ENCODE data around the gene ZMYM5. TPM values are rescaled to one million over a fixed set of nuclear protein-coding genes. Genes with fewer than 3 reads are reported as not detected.
A peak's percentile ranks its signal among the peaks of the same experiment; 100 is the strongest.
"Not testable (repeated sequence)": the region's sequence is repeated elsewhere in the genome, so short reads cannot be mapped to it uniquely, and the experiment has no call there.

Gene ZMYM5
- polyA plus RNA-seq (2013): 49.2 TPM

GRCh38 chr13:19863323-19864023, at the start of gene ZMYM5:
Gene ZMYM5 (minus strand): TSS chr13:19863649. CDS start chr13:19852180, 11,469 bp downstream.
- peak within 1 kb of the TSS; percentile 86 to 95 for H3K27ac ChIP-seq (ENCODE audit: insufficient read depth in 1 of 2, low read depth in 1 of 2, low read length in 2 of 2, poor library complexity in 1 of 2, severe bottlenecking in 2 of 2)
- peaks cover 0 to 7% (median under 1%) of the 10 kb centered on the region in 4 experiments for H3K36me3 ChIP-seq (ENCODE audit: control insufficient read depth in 4 of 4, insufficient read depth in 4 of 4, low read length in 3 of 4)
- POLR2A ChIA-PET: interaction anchor here (0.5 to 1.7 kb wide), 5 partner anchors 13 to 142 kb away, joined by 3 to 6 read pairs (median 3); partner anchors contain the start of gene PSPC1
- H3K4me1 ChIP-seq (ENCODE audit: control extremely low read depth in 1 of 4, control insufficient read depth in 4 of 4, insufficient read depth in 4 of 4, low read length in 3 of 4): peaks cover 11 to 31% (median 24%) of the 10 kb centered on the region in 4 experiments
- under 1% methylated on average over 74 of the region's 79 CpGs for WGBS (ENCODE audit: insufficient coverage)
- CTCF ChIA-PET: interaction anchor here (0.9 to 1.3 kb wide), 3 partner anchors 11 to 122 kb away, joined by 3 to 4 read pairs (median 3); no protein-coding TSS in a partner anchor
- no peaks in the 10 kb centered on the region for H3K27me3 ChIP-seq (replicated peaks in 2 of 5; ENCODE audit: control insufficient read depth in 4 of 5, insufficient read depth in 5 of 5, low read length in 4 of 5)
- H3K4me3 ChIP-seq (ENCODE audit: control insufficient read depth in 1 of 7, extremely low read depth in 1 of 7, insufficient read depth in 4 of 7, low read depth in 2 of 7, low read length in 6 of 7): peak within 1 kb of the TSS; percentile 70 to 97 (median 85)
- DNase-seq: peak; percentile 99 to 100 (median 100)
- no peaks in the 10 kb centered on the region for H3K9me3 ChIP-seq (ENCODE audit: control extremely low read depth in 1 of 5, control insufficient read depth in 4 of 5, insufficient read depth in 2 of 5, low read depth in 1 of 5, low read length in 4 of 5)

- CTCF ChIA-PET: interaction anchor here (0.6 kb wide), 2 partner anchors 21 to 1728 kb away, joined by 3 to 4 read pairs; no protein-coding TSS in a partner anchor
- DNase-seq: no peak
- H3K4me3 ChIP-seq (ENCODE audit: control insufficient read depth in 1 of 7, extremely low read depth in 1 of 7, insufficient read depth in 4 of 7, low read depth in 2 of 7, low read length in 6 of 7): no peak overlapping the region
- no peaks in the 10 kb centered on the region for H3K4me1 ChIP-seq (ENCODE audit: control extremely low read depth in 1 of 4, control insufficient read depth in 4 of 4, insufficient read depth in 4 of 4, low read length in 3 of 4)
- H3K36me3 ChIP-seq (ENCODE audit: control insufficient read depth in 4 of 4, insufficient read depth in 4 of 4, low read length in 3 of 4): no peaks in the 10 kb centered on the region
- POLR2A ChIA-PET: no interaction called here
- H3K27me3 ChIP-seq (replicated peaks in 2 of 5; ENCODE audit: control insufficient read depth in 4 of 5, insufficient read depth in 5 of 5, low read length in 4 of 5): no peaks in the 10 kb centered on the region
- WGBS (ENCODE audit: insufficient coverage): 75% methylated on average over 4 of the region's 9 CpGs
- H3K27ac ChIP-seq (ENCODE audit: insufficient read depth in 1 of 2, low read depth in 1 of 2, low read length in 2 of 2, poor library complexity in 1 of 2, severe bottlenecking in 2 of 2): no peak overlapping the region
- no peaks in the 10 kb centered on the region for H3K9me3 ChIP-seq (ENCODE audit: control extremely low read depth in 1 of 5, control insufficient read depth in 4 of 5, insufficient read depth in 2 of 5, low read depth in 1 of 5, low read length in 4 of 5)
Observed at GRCh38 chr13:19910336-19911072, 47.1 kb upstream of the ZMYM5 start.

- Histone ChIP-seq H3K36me3 (ENCODE audit: control insufficient read depth in 4 of 4, insufficient read depth in 4 of 4, low read length in 3 of 4) (no peaks in the 10 kb centered on the region), H3K4me3 (ENCODE audit: control insufficient read depth in 1 of 7, extremely low read depth in 1 of 7, insufficient read depth in 4 of 7, low read depth in 2 of 7, low read length in 6 of 7) (no peak overlapping the region), H3K9me3 (ENCODE audit: control extremely low read depth in 1 of 5, control insufficient read depth in 4 of 5, insufficient read depth in 2 of 5, low read depth in 1 of 5, low read length in 4 of 5) (no peaks in the 10 kb centered on the region), H3K27ac (ENCODE audit: insufficient read depth in 1 of 2, low read depth in 1 of 2, low read length in 2 of 2, poor library complexity in 1 of 2, severe bottlenecking in 2 of 2) (no peak overlapping the region), H3K4me1 (ENCODE audit: control extremely low read depth in 1 of 4, control insufficient read depth in 4 of 4, insufficient read depth in 4 of 4, low read length in 3 of 4) (no peaks in the 10 kb centered on the region), H3K27me3 (replicated peaks in 2 of 5; ENCODE audit: control insufficient read depth in 4 of 5, insufficient read depth in 5 of 5, low read length in 4 of 5) (no peaks in the 10 kb centered on the region)
- WGBS (ENCODE audit: insufficient coverage): no CpG with 5 or more reads among the region's 1 CpG
- DNase-seq: no peak
- POLR2A ChIA-PET: no interaction called here
- CTCF ChIA-PET: no interaction called here
Observed at GRCh38 chr13:19908350-19908986, 45.0 kb upstream of the ZMYM5 start.

GRCh38 chr13:19905487-19906195, 42.2 kb upstream of the ZMYM5 start:
- DNase-seq; H3K27ac ChIP-seq (ENCODE audit: insufficient read depth in 1 of 2, low read depth in 1 of 2, low read length in 2 of 2, poor library complexity in 1 of 2, severe bottlenecking in 2 of 2); H3K4me3 ChIP-seq (ENCODE audit: control insufficient read depth in 1 of 7, extremely low read depth in 1 of 7, insufficient read depth in 4 of 7, low read depth in 2 of 7, low read length in 6 of 7); H3K27me3 ChIP-seq (replicated peaks in 2 of 5; ENCODE audit: control insufficient read depth in 4 of 5, insufficient read depth in 5 of 5, low read length in 4 of 5); H3K36me3 ChIP-seq (ENCODE audit: control insufficient read depth in 4 of 4, insufficient read depth in 4 of 4, low read length in 3 of 4); H3K4me1 ChIP-seq (ENCODE audit: control extremely low read depth in 1 of 4, control insufficient read depth in 4 of 4, insufficient read depth in 4 of 4, low read length in 3 of 4); POLR2A ChIA-PET; H3K9me3 ChIP-seq (ENCODE audit: control extremely low read depth in 1 of 5, control insufficient read depth in 4 of 5, insufficient read depth in 2 of 5, low read depth in 1 of 5, low read length in 4 of 5): not testable (repeated sequence)
- 71% methylated on average over 4 of the region's 9 CpGs for WGBS (ENCODE audit: insufficient coverage)
- CTCF ChIA-PET: interaction anchor here (1.0 kb wide), 1 partner anchor 10 kb away, joined by 3 read pairs; no protein-coding TSS in a partner anchor

GRCh38 chr13:19890030-19890429, 26.6 kb upstream of the ZMYM5 start:
- H3K36me3 ChIP-seq (ENCODE audit: control insufficient read depth in 4 of 4, insufficient read depth in 4 of 4, low read length in 3 of 4): no peaks in the 10 kb centered on the region
- ChIA-PET CTCF (interaction anchor here (0.6 kb wide), 1 partner anchor 640 kb away, joined by 3 read pairs; no protein-coding TSS in a partner anchor), POLR2A (no interaction called here)
- no peak overlapping the region for H3K27ac ChIP-seq (ENCODE audit: insufficient read depth in 1 of 2, low read depth in 1 of 2, low read length in 2 of 2, poor library complexity in 1 of 2, severe bottlenecking in 2 of 2)
- H3K9me3 ChIP-seq (ENCODE audit: control extremely low read depth in 1 of 5, control insufficient read depth in 4 of 5, insufficient read depth in 2 of 5, low read depth in 1 of 5, low read length in 4 of 5): no peaks in the 10 kb centered on the region
- no peak for DNase-seq
- no peaks in the 10 kb centered on the region for H3K4me1 ChIP-seq (ENCODE audit: control extremely low read depth in 1 of 4, control insufficient read depth in 4 of 4, insufficient read depth in 4 of 4, low read length in 3 of 4)
- 92% methylated on average over 5 of the region's 6 CpGs for WGBS (ENCODE audit: insufficient coverage)
- H3K4me3 ChIP-seq (ENCODE audit: control insufficient read depth in 1 of 7, extremely low read depth in 1 of 7, insufficient read depth in 4 of 7, low read depth in 2 of 7, low read length in 6 of 7): no peak overlapping the region
- no peaks in the 10 kb centered on the region for H3K27me3 ChIP-seq (replicated peaks in 2 of 5; ENCODE audit: control insufficient read depth in 4 of 5, insufficient read depth in 5 of 5, low read length in 4 of 5)

GRCh38 chr13:19888799-19889198, 25.4 kb upstream of the ZMYM5 start:
- CTCF ChIA-PET: interaction anchor here (1.2 to 1.6 kb wide), 2 partner anchors 9 to 13 kb away, joined by 3 to 4 read pairs; no protein-coding TSS in a partner anchor
- H3K4me3 ChIP-seq (ENCODE audit: control insufficient read depth in 1 of 7, extremely low read depth in 1 of 7, insufficient read depth in 4 of 7, low read depth in 2 of 7, low read length in 6 of 7): no peak overlapping the region
- no CpG with 5 or more reads among the region's 4 CpGs for WGBS (ENCODE audit: insufficient coverage)
- H3K27ac ChIP-seq (ENCODE audit: insufficient read depth in 1 of 2, low read depth in 1 of 2, low read length in 2 of 2, poor library complexity in 1 of 2, severe bottlenecking in 2 of 2): no peak overlapping the region
- H3K27me3 ChIP-seq (replicated peaks in 2 of 5; ENCODE audit: control insufficient read depth in 4 of 5, insufficient read depth in 5 of 5, low read length in 4 of 5): no peaks in the 10 kb centered on the region
- H3K9me3 ChIP-seq (ENCODE audit: control extremely low read depth in 1 of 5, control insufficient read depth in 4 of 5, insufficient read depth in 2 of 5, low read depth in 1 of 5, low read length in 4 of 5): no peaks in the 10 kb centered on the region
- no peaks in the 10 kb centered on the region for H3K36me3 ChIP-seq (ENCODE audit: control insufficient read depth in 4 of 4, insufficient read depth in 4 of 4, low read length in 3 of 4)
- POLR2A ChIA-PET: no interaction called here
- peak; percentile 14 to 44 (median 31) for DNase-seq
- no peaks in the 10 kb centered on the region for H3K4me1 ChIP-seq (ENCODE audit: control extremely low read depth in 1 of 4, control insufficient read depth in 4 of 4, insufficient read depth in 4 of 4, low read length in 3 of 4)
